Middle frontal gyrus (tissue), 1 donor: ENCODE results near the gene RNF157.

ENCODE experiments used
- DNase-seq: peaks from one replicate; pipeline ENCODE4 v3.0.0-alpha.2; 2015; ENCODE audit warnings: low spot score; ENCODE audit errors: extremely low spot score

Gene RNF157

GRCh38 chr17:76125391-76125675 lies 115.0 kb downstream of the RNF157 start:
- no peak for DNase-seq

- no peak for DNase-seq
Measured at GRCh38 chr17:76124582-76125390, 115.5 kb downstream of the RNF157 start.

- DNase-seq = no peak
Measured at GRCh38 chr17:76123749-76124581, 116.3 kb downstream of the RNF157 start.

GRCh38 chr17:76123191-76123499 lies 117.1 kb downstream of the RNF157 start:
- no peak for DNase-seq

- no peak for DNase-seq
Measured at GRCh38 chr17:76122431-76123190, 117.7 kb downstream of the RNF157 start.

- no peak for DNase-seq
Measured at GRCh38 chr17:76121932-76122430, 118.3 kb downstream of the RNF157 start.

GRCh38 chr17:76120658-76121008 lies 119.7 kb downstream of the RNF157 start:
- DNase-seq = no peak

GRCh38 chr17:76119409-76120371 lies 120.6 kb downstream of the RNF157 start:
- no peak for DNase-seq

GRCh38 chr17:76115138-76115754 lies 125.0 kb downstream of the RNF157 start:
- no peak for DNase-seq

- DNase-seq = no peak
Measured at GRCh38 chr17:76111956-76112355, 128.3 kb downstream of the RNF157 start.

- DNase-seq = no peak
Measured at GRCh38 chr17:76107509-76107908, 132.8 kb downstream of the RNF157 start.

GRCh38 chr17:76106703-76107102 lies 133.6 kb downstream of the RNF157 start:
- no peak for DNase-seq

GRCh38 chr17:76104896-76105231 lies 135.4 kb downstream of the RNF157 start:
- no peak for DNase-seq

GRCh38 chr17:76104140-76104895 lies 136.0 kb downstream of the RNF157 start:
- no peak for DNase-seq

GRCh38 chr17:76103274-76104139 lies 136.8 kb downstream of the RNF157 start, which contains the start of gene EXOC7:
EXOC7 (minus strand) TSS chr17:76103787; CDS start chr17:76103692, 95 bp downstream.
- DNase-seq = peak; percentile 93

GRCh38 chr17:76102944-76103273 lies 137.4 kb downstream of the RNF157 start:
- no peak for DNase-seq

GRCh38 chr17:76097716-76098295 lies 142.5 kb downstream of the RNF157 start:
- no peak for DNase-seq

GRCh38 chr17:76095943-76096342 lies 144.3 kb downstream of the RNF157 start:
- DNase-seq = no peak

- no peak for DNase-seq
Measured at GRCh38 chr17:76094046-76094445, 146.2 kb downstream of the RNF157 start.
